HG02981 (cell line): ENCODE results near the gene ANKRD55.
"Not testable (repeated sequence)": the region's sequence is repeated elsewhere in the genome, so short reads cannot be mapped to it uniquely, and the experiment has no call there.

Experiments used
- ATAC-seq: cut with Tn5 transposase; IDR thresholded peaks from one replicate; pipeline ENCODE4 v1.9.1; 2021; ENCODE audit warnings: mild to moderate bottlenecking, moderate library complexity; ENCODE audit not compliant: unreplicated experiment

Gene ANKRD55

DNA sequence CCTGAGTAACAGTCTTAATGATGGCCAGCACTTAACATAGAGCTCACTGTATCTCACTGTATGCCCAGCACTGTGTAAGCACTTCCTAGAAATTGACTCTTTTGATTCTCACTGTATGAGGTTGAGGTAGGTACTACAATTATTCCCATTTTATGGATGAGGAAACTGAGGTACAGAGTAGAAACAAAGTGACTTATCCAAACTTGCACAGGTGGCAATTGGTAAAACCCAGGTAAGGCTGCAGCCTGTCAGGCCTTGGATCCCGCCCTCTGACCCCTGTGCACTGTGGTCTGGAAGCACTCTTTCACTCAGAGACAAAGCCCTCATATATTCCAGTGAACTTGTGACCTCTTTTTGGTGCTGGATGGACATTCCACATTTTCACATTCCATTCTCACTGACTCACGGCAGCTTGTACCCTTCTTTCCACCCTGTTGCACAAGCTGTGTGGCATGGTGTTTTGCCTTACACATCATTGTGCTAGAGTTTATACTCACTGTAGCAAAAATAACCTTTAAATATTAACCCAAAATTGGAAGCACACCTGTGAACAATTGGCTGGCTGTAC is 21.7 kb downstream of the ANKRD55 start:
- ATAC-seq, result no peak

DNA sequence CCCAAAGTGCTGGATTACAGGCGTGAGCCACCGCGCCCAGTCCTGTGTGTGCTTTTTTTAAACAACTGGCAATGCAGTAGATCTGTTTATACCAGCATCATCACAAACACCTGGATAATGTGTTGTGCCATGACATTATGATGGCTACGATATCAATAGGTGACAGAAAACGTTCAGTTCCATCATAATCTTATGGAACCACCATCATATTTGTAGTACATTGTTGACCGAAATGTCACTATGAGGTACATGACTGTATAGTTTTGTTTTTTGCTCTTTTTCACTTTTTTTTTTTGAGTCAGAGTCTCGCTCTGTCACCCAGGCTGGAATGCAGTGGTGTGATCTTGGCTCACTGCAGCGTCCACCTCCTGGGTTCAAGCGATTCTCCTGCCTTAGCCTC is 24.4 kb downstream of the ANKRD55 start:
- ATAC-seq, result no peak

DNA sequence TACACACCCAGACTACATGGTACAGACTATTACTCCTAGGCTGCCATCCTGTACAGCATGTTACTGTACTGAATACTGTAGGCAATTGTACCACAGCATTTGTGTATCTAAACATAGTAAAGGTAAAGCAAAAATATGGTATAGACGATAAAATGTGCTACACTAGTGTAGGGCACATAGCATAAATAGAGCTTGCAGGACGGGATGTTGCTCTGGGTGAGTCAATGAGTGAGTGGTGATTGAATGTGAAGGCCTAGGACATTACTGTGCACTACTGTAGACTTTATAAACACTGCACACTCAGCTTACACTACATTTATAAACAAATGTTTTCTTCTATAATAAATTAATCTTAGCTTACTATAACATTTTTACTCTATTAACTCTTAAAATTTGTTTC is 25.6 kb downstream of the ANKRD55 start:
- no peak for ATAC-seq

DNA sequence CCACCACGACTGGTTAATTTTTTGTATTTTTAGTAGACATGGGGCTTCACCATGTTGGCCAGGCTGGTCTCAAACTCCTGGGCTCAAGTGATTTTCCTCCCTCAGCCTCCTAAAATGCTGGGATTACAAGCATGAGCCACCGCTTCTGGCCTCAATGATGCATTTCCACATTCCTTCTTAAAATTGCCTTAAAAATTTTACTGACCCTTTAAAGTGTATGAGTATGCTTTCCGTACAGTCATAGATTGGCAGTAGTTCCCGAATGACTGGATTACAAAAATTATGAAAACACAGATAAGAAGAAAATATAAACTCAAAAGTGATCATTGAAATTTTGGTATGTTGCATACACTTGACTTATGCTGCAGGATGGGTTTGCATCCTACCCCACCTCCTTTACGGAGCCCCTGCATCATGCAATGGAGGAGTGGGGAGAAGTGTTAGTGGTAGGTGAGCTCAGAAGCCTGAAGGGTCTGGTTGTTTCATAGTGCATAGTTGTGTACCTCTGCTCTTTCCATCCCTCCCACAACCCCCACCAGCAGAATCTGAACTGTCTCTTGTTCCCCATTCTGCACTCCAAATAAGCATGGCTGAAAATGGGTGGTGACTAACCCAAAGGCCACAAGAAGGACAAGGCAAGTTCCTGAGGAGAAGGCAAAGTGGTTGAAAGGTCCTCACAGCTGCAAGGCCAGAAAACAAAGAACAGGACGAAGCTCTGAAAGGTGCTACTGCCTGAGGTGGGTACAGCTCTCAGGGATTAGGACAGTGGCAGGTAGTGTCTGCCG is 26.8 kb downstream of the ANKRD55 start:
- ATAC-seq, result no peak

DNA sequence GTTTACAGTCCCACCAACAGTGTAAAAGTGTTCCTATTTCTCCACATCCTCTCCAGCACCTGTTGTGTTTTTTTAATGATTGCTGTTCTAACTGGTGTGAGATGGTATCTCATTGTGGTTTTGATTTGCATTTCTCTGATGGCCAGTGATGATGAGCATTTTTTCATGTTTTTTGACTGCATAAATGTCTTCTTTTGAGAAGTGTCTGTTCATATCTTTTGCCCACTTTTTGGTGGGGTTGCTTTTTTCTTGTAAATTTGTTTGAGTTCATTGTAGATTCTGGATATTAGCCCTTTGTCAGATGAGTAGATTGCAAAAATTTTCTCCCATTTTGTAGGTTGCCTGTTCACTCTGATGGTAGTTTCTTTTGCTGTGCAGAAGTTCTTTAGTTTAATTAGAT is 29.2 kb downstream of the ANKRD55 start:
- ATAC-seq, result not testable (repeated sequence)

DNA sequence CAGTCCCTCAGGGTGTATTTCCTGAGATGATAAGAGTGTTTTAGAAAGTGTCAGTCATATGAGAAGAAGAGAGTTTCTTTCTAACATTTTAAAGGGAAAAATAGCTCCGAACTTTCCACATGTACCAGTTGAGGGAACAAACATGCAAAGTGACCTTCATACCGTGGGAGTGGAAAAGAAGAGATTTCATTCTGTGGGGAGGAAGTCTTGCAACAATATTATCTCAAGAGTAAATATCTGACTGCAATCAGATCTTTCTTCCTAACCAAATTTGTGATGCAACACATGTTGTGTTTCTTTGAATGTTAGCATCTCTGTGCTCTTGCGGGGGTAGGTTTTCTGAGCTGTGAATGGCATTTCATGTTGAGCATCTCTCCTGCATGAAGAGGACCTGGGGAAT is 30.6 kb downstream of the ANKRD55 start:
- no peak for ATAC-seq

DNA sequence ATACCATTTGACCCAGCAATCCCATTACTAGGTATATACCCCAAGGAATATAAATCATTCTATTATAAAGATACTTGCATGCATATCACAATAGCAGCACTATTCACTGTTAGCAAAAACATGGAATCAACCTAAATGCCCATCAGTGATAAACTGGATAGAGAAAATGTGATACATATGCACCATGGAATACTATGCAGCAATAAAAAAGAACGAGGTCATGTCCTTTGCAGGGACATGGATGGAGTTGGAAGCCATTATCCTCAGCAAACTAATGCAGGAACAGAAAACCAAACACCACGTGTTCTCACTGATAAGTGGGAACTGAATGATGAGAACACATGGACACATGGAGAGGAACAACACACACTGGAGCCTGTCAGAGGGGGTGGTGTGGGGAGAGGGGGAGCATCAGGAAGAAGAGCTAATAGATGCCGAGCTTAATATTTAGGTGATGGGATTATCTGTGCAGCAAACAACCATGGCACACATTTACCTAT is 31.3 kb downstream of the ANKRD55 start:
- ATAC-seq, result not testable (repeated sequence)

DNA sequence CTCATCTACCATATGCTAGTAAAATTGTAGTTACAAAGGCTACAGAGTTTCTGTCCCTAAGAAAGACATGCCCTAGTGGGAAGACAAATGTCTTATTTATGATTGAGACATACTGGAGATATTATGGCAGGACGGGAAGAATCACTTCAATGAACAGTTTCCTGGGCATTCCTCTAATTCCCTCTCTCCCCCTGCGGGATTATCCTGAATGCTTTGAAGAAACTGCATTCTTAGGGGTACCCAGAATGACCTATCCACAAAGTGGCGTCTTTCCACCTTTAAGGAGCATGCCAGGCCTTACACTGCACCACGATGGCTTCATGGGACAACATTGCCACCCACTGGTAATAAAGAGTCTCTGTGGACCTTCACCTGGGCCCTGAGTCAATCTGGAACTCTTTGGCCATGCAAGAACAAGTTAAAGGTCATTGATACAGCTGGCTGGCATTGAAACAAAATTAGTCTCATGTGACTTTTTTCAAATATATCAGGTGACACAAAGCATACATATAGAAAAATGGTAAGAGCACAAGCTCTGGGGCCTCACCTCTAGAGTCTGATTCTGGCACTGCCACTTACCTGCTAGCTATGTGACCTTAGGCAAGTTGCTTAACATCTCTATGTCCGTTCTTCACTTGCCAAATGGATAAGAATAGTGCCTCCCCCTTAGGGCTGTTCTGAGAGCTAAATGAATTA is 32.0 kb downstream of the ANKRD55 start:
- peak; percentile 97 for ATAC-seq

DNA sequence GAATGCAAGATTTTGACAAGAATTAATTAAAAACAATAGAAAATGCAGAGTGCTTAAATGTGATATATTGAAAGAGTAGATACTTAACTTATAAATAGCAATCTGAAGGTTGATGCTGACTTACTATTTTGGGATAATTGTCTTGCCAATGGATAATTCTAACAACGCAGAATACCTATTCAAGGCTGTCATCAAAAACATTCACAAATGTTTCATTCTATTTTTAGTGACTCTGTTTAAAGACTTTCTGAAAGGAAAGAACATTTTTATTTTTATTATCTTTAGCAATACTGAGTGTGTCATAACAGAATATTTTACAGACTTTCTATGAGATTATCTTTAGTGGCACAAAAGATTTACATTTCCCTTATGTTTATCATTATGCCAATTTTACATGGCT is 38.1 kb downstream of the ANKRD55 start:
- no peak for ATAC-seq

DNA sequence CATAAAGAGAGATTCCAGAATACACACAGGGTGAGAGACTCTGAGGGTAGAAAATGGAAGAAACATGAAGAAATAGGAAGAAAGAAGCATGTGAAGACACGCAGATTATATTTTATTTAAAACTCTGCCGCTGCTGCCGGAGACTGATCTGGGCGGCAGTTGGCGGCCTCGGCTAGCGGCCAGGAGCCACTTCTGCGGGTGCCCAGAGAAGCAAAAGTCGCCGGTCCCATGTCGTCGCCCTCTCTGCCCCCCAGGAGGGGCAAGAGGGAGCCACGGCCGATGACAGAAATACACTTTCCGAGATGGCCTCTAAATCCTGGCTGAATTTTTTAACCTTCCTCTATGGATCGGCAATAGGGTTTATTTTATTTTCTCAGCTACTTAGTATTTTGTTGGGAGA is 40.9 kb downstream of the ANKRD55 start:
- ATAC-seq, result no peak

DNA sequence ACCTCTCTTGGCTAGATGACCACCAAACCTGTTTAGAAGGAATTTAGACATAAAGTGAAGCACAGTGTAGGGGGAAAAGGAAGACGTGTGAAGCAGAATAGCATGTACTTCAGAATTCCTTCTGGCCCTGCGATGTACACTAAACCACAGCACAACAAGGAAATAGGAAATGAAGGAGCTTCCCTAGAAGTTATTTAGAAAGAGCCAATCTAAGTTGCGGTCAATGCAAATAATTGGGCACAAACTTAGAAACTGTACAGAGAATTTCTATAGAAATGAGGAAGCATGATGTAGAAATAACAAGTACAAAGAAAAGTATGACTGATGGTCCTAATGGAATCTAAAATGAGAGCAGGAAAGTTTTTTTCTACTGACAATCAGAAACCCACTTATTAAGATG is 41.5 kb downstream of the ANKRD55 start:
- no peak for ATAC-seq

DNA sequence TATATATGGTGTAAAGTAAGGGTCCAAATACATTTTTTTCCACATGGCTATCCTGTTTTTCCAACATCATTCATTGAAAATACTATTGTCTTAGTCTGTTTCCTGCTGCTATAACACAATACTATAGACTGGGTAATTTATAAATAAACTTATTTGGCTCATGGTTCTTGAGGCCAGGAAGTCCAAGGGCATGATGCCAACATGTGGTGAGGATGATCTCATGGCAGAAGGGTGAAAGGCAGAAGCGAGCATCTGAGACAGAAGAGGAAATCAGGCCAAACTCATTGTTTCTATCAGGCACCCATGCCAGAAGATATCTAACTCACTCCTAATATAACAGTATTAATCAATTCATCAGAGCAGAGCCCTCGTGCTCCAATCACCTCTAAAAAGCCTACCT is 42.6 kb downstream of the ANKRD55 start:
- ATAC-seq, result no peak

DNA sequence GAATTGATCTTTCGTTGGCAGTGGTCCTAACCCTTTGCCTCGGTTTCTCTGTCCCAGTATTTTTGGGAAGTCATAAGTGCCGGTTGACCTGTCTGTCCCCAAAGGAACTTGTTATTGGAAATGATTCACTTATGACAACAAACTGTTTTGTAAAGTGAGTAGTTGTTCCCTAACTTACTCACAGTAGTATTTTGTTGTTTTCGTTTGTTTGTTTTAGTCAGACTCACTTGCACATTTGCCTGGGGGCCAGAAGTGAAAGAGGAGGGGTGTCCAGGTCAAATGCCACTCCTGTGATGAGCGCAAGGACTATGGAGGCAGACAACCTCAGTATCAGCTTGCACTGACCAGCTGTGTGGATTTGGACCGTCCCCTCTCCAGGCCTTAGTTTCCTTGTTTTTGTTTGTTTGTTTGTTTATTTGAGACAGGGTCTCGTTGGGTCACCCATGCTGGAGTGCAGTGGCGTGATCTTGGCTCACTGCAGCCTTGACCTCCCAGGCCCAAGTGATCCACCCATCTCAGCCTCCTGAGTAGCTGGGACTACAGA is 47.3 kb downstream of the ANKRD55 start:
- ATAC-seq, result no peak

DNA sequence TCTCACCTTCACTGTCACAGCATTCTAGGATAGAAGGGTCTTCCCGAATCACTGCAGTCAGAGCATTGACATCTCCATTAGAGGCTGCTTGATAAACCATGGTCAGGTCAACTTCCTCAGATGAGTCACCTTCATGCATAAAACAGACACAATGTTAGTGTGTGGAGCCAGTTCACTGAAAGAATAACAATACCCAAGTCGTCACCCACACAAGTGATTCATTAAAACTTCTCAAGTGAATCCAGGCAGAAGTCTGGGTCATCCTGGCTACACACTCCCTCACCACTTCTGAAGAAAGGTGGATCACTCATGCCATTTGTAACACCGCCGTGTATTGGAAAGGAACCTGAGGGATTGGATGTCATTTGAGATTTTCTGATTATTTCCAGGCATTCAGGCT is 49.6 kb downstream of the ANKRD55 start:
- ATAC-seq, result no peak

DNA sequence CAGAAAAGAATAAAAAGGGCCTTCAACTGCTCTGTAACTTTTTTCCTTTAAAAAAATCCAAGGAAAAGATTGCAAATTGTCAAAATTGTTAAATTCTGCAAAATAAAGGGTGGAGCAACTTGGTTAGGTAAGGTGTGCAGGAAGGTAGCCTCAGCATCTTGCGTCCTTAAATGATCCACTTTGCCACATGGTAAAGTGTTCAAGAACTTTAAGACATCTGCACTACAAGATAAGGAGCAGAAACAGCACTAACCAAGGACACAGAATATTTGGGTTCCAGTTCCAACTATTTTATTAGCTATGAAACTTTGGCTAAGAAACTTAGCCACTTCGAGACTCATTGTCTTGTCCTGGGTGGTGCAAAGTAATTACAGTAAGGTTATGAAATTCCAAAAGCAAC is 53.7 kb downstream of the ANKRD55 start:
- no peak for ATAC-seq

DNA sequence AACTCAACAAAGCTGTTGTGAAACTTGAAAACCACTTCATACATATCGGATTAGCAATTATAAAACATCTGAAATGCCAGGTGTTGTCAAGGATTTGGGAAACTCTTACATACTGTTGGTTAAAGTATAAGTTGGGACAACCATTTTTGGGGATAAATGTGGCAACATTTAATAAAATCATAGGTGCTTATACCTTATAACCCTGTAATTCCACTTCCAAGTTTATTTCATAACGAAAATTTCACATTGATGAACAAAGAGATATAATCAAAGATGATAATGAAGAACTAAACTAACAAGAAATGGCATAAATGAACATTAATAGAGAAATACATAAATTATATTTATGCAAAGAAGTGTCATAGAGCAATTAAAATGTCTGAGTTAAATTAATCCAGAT is 54.3 kb downstream of the ANKRD55 start:
- no peak for ATAC-seq

DNA sequence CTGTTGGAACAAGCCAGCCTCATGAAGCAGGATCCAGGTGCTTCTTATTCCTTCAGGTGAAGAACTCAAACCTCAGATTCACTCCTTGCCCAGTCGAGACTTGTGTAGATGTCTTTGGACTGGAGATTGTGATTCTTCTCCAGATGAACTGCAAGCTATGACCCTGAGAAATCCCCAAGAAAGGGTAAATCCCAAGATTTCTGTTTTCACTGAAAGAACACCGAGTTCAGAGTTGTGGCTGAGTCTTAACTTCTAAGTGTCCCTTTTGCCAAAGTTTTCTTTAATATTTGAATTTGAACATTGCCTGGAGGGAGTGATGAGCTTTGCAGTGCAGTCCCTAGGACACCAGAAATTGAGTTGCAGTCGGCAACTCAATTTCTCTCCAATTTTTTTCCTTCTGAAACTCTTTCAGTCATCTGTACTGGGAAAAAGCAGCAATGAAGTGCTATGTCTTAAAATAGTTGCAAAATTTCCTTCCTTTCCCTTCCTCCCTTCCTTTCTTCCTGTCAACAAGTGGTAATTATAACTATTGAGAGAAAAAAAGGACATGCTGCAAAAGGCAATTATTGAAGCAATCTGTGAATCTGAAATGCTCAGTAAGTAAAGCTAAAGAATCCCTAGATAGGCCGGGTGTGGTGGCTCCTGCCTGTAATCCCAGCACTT is 56.1 kb downstream of the ANKRD55 start:
- no peak for ATAC-seq

DNA sequence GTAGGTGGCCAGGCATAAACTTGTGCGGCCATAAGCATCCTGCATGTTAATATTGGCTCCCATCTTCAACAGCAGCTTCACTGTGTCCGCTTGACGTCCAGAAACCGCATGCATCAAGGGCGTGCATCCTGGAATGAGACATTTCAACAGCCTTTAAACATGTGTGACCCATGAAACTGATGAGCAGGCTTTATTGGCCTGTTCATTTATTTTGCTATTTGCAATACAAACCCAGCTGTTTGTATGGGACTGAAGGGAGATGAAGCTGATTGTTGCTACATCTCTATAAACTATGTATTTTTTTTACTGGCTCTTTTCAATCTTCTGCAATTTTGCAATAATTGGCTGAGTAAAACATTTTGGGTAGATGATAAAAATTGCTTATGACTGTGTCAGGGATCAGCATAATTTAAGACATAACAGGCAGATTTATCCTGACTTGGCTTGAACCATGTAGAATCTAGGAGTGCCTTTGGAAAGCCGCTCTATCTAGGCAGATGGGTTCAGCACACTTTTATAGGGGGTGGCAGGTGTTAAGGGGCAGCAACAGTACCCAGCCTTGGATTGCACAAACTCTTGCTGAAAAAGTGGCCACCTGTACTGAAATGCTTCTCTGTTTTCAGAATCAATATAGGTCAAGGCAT is 56.9 kb downstream of the ANKRD55 start:
- ATAC-seq, result no peak

DNA sequence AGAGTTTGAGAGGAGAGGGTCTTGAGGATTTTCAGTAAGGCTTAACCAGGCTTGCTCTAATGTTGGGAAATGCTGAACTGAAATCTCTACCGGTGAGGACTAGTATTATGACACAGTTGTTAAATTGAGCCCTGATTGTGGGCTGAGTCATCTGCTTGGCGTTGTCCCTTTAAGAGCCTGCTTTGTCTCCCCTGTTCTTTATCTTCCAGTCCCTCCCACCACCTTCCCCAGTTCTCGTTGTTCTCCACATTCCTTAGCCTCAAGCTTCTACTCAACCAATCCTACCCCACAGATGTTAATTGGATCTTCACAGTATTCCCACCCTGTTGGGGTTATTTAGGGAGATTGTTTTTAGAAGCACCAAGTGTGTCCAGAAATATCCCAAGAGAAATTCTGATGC is 57.6 kb downstream of the ANKRD55 start:
- no peak for ATAC-seq

DNA sequence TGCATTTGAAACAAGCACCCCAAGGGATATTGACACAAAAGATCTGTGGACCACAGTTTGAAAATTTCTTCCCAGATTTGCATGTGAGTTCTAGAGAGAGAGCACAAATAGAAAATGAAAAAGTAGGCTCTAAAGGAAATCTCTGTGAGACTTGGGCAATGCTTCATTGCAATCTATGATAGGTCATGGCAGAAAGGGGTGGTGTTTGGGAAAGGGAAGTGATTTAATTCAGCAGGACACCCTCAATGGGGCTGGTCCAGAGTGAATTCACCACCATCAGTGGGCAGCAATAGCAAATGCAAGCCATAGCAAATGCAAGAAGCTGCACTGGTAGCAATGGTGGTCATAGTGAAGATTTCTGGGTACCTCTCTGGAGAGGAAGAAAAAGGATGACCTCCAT is 58.1 kb downstream of the ANKRD55 start:
- no peak for ATAC-seq

DNA sequence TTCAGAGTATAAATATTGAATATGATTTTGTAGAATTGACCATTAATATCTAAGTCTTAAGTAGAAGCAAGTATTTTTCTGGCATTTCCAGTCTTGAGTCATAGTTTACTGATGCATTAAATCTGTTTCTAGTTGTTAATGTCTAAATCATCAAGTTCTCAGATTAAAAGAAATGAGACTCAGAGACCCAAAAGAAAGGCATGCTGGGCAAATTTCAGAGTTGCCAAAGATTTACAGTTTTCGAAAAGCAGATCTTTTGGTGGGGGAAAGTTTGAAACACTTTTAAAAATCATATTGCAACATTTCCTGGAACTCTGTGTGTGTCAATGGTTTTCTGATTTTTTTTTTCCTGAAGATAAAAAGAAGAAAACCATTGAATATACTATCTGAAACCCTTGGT is 60.9 kb downstream of the ANKRD55 start:
- no peak for ATAC-seq
